Measurements from ENCODE around the gene HDGF. TPM values are rescaled to one million over a fixed set of nuclear protein-coding genes. Genes with fewer than 3 reads are reported as not detected.
A peak's percentile ranks its signal among the peaks of the same experiment; 100 is the strongest.

HDGF gene
- total and polyA plus RNA-seq, 9 of the 15 experiments (the other 6 are each of a cell fraction or from before 2014, with no cell fraction given) = 38.8 to 601 (median 400) TPM

- no peak for TF ChIP-seq CCNT2 (IDR thresholded peaks at IDR 0.05; ENCODE audit: borderline replicate concordance, extremely low read depth, insufficient read length, low read depth, low read length)
- no peak for TF ChIP-seq MCM3 (IDR thresholded peaks at IDR 0.05)
- no peak for TF ChIP-seq NCOA2 (IDR thresholded peaks at IDR 0.05; ENCODE audit: partially characterized antibody in 2 of 2)
- TF ChIP-seq TAF9B (IDR thresholded peaks at IDR 0.05; ENCODE audit: partially characterized antibody) = no peak
- TF ChIP-seq HMG20A (CRISPR knock-in tag; conservative IDR thresholded peaks at IDR 0.05) = no peak
- no peak for TF ChIP-seq FOXO4 (CRISPR knock-in tag; IDR thresholded peaks at IDR 0.05)
- TF ChIP-seq RAD51 (IDR thresholded peaks at IDR 0.05; ENCODE audit: borderline replicate concordance, low read depth) = no peak
- peak; percentile 84 for TF ChIP-seq ARID4B (CRISPR knock-in tag; IDR thresholded peaks at IDR 0.05)
- 0 out of 6 replicates have a peak, but pooled peaks of 1 of the 3 experiments have one; percentile 11 for TF ChIP-seq ZBTB11 (CRISPR knock-in tag; IDR thresholded peaks at IDR 0.05)
- no peak for TF ChIP-seq HOXB6 (CRISPR knock-in tag; IDR thresholded peaks at IDR 0.05; ENCODE audit: borderline replicate concordance)
- no peak for TF ChIP-seq BMI1 (IDR thresholded peaks at IDR 0.05; ENCODE audit: low read length)
- TF ChIP-seq ZFX (CRISPR knock-in tag; IDR thresholded peaks at IDR 0.05) = no peak
- peak; percentile 39 for TF ChIP-seq TAF1 (IDR thresholded peaks at IDR 0.05; ENCODE audit: control insufficient read depth, extremely low read depth, insufficient read depth, low read length, severe bottlenecking)
- TF ChIP-seq ZSCAN32 (CRISPR knock-in tag; IDR thresholded peaks at IDR 0.05) = no peak
- no peak for TF ChIP-seq ZNF561 (CRISPR knock-in tag; conservative IDR thresholded peaks at IDR 0.05)
- no peak for TF ChIP-seq BRF1 (IDR thresholded peaks at IDR 0.05; ENCODE audit: borderline replicate concordance, extremely low read depth, insufficient read length)
- TF ChIP-seq RBM14 (IDR thresholded peaks at IDR 0.05; ENCODE audit: borderline replicate concordance, insufficient read depth, low read depth, low read length) = no peak
- TF ChIP-seq ZKSCAN3 (CRISPR knock-in tag; IDR thresholded peaks at IDR 0.05) = no peak
These were observed 25.7 kb downstream of the HDGF start (continued) for GRCh38 chr1:156725683-156726280.

All from K562 (cell line).